Measurements from ENCODE around the gene NOP16.

GRCh38 chr5:176427971-176428370, 39.6 kb upstream of the NOP16 start:
- TF ChIP-seq POLR2A (IDR thresholded peaks at IDR 0.05) = no peak
- no peak for TF ChIP-seq CTCF (IDR thresholded peaks at IDR 0.05)
- no peak for TF ChIP-seq EP300 (IDR thresholded peaks at IDR 0.05)

All from ovary (tissue), 3 donors.